ENCODE results near the gene FOXN4.

FOXN4 gene

DNA sequence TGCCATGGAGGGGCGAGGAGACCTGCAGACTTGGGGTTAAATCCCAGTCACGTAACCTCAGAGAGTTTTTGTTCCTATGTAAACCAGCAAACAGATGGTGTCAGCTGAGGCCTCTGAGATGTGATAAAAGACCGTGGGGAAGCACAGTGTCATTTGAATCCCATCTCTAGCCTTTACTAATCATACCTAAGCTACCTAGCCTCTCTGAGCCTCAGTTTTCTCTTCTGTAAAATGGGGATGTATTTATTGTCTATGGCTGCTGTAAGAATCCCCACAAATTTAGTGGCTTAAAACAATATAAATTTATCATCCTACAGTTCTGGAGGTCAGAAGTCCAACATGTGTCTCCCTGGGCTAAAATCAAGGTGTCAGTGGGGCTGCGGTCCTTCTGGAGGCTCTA lies 33.9 kb downstream of the FOXN4 start:
- Histone ChIP-seq H2AK5ac (ENCODE audit: low read depth, low read length) (no peak overlapping the region), H3K14ac (ENCODE audit: low read length) (no peak overlapping the region), H3K4me1 (ENCODE audit: control insufficient read depth in 2 of 2, insufficient read depth in 1 of 2, low read depth in 1 of 2, low read length in 2 of 2) (peaks cover 0 to 3% of the 10 kb centered on the region in 2 donors), H2BK5ac (ENCODE audit: low read length) (no peak overlapping the region), H3K4me2 (ENCODE audit: insufficient read depth, low read length, poor library complexity, severe bottlenecking) (no peak overlapping the region), H2BK15ac (ENCODE audit: low read length) (no peak overlapping the region), H3K27ac (replicated peaks; ENCODE audit: low read length) (no peak overlapping the region), H3K27me3 (ENCODE audit: control insufficient read depth in 3 of 3, insufficient read depth in 3 of 3, low read depth in 1 of 3, low read length in 3 of 3) (peaks cover 0 to 15% (median 0%) of the 10 kb centered on the region in 3 experiments), H4K91ac (ENCODE audit: low read depth, low read length, poor library complexity) (no peak overlapping the region), H2AFZ (ENCODE audit: low read length) (no peak overlapping the region), H4K8ac (ENCODE audit: low read depth, low read length) (no peak overlapping the region), H2BK12ac (ENCODE audit: low read length) (no peak overlapping the region), H3K9me3 (replicated peaks in 1 of 2; ENCODE audit: control insufficient read depth in 2 of 2, insufficient read depth in 1 of 2, low read depth in 1 of 2, low read length in 2 of 2) (peaks cover 2% of the 10 kb centered on the region in 2 donors), H3K23ac (ENCODE audit: low read depth, low read length, poor library complexity) (no peak overlapping the region), H3K36me3 (replicated peaks in 1 of 2; ENCODE audit: control insufficient read depth in 2 of 2, insufficient read depth in 2 of 2, low read length in 2 of 2) (no peaks in the 10 kb centered on the region), H2BK120ac (ENCODE audit: low read depth, low read length) (no peak overlapping the region), H3K4me3 (ENCODE audit: low read length in 2 of 2) (no peak overlapping the region), H3K9ac (ENCODE audit: low read depth, low read length, poor library complexity) (no peak overlapping the region), H3K4ac (ENCODE audit: low read length) (no peak overlapping the region), H3K79me1 (ENCODE audit: low read depth, low read length) (no peaks in the 10 kb centered on the region), H3K18ac (ENCODE audit: low read length) (no peak overlapping the region)
- no peak for DNase-seq (ENCODE audit: low spot score)
- WGBS, 2 donors (ENCODE audit: extremely low coverage in 2 of 2, insufficient read length in 2 of 2, insufficient replicate concordance in 1 of 2), result no CpG with 5 or more reads among the region's 4 CpGs

GRCh38 chr12:109274381-109274780 lies 34.7 kb downstream of the FOXN4 start:
- no peak overlapping the region for H3K9ac ChIP-seq (ENCODE audit: low read depth, low read length, poor library complexity)
- no peak overlapping the region for H3K4me3 ChIP-seq (ENCODE audit: low read length in 2 of 2)
- H3K79me1 ChIP-seq (ENCODE audit: low read depth, low read length), result no peaks in the 10 kb centered on the region
- H3K18ac ChIP-seq (ENCODE audit: low read length), result no peak overlapping the region
- no peak overlapping the region for H4K8ac ChIP-seq (ENCODE audit: low read depth, low read length)
- H3K4me2 ChIP-seq (ENCODE audit: insufficient read depth, low read length, poor library complexity, severe bottlenecking), result no peak overlapping the region
- no peak overlapping the region for H2BK12ac ChIP-seq (ENCODE audit: low read length)
- DNase-seq (ENCODE audit: low spot score), result no peak
- H3K27ac ChIP-seq (replicated peaks; ENCODE audit: low read length), result no peak overlapping the region
- no peak overlapping the region for H2AK5ac ChIP-seq (ENCODE audit: low read depth, low read length)
- no peak overlapping the region for H4K91ac ChIP-seq (ENCODE audit: low read depth, low read length, poor library complexity)
- H3K23ac ChIP-seq (ENCODE audit: low read depth, low read length, poor library complexity), result no peak overlapping the region
- no peak overlapping the region for H2BK15ac ChIP-seq (ENCODE audit: low read length)
- WGBS, 2 donors (ENCODE audit: extremely low coverage in 2 of 2, insufficient read length in 2 of 2, insufficient replicate concordance in 1 of 2), result no CpG with 5 or more reads among the region's 1 CpG
- H3K36me3 ChIP-seq (replicated peaks in 1 of 2; ENCODE audit: control insufficient read depth in 2 of 2, insufficient read depth in 2 of 2, low read length in 2 of 2), result no peaks in the 10 kb centered on the region
- peaks cover 0 to 15% (median 0%) of the 10 kb centered on the region in 3 experiments for H3K27me3 ChIP-seq (ENCODE audit: control insufficient read depth in 3 of 3, insufficient read depth in 3 of 3, low read depth in 1 of 3, low read length in 3 of 3)
- H3K9me3 ChIP-seq (replicated peaks in 1 of 2; ENCODE audit: control insufficient read depth in 2 of 2, insufficient read depth in 1 of 2, low read depth in 1 of 2, low read length in 2 of 2), result peaks cover 2 to 5% of the 10 kb centered on the region in 2 donors
- no peak overlapping the region for H2BK120ac ChIP-seq (ENCODE audit: low read depth, low read length)
- H3K4ac ChIP-seq (ENCODE audit: low read length), result no peak overlapping the region
- peaks cover 0 to 3% of the 10 kb centered on the region in 2 donors for H3K4me1 ChIP-seq (ENCODE audit: control insufficient read depth in 2 of 2, insufficient read depth in 1 of 2, low read depth in 1 of 2, low read length in 2 of 2)
- no peak overlapping the region for H2AFZ ChIP-seq (ENCODE audit: low read length)
- no peak overlapping the region for H3K14ac ChIP-seq (ENCODE audit: low read length)
- H2BK5ac ChIP-seq (ENCODE audit: low read length), result no peak overlapping the region

GRCh38 chr12:109273354-109273753 lies 35.7 kb downstream of the FOXN4 start:
- Histone ChIP-seq H3K23ac (ENCODE audit: low read depth, low read length, poor library complexity) (no peak overlapping the region), H3K79me1 (ENCODE audit: low read depth, low read length) (no peaks in the 10 kb centered on the region), H2BK15ac (ENCODE audit: low read length) (no peak overlapping the region), H3K9me3 (replicated peaks in 1 of 2; ENCODE audit: control insufficient read depth in 2 of 2, insufficient read depth in 1 of 2, low read depth in 1 of 2, low read length in 2 of 2) (peaks cover 2 to 5% of the 10 kb centered on the region in 2 donors), H2AK5ac (ENCODE audit: low read depth, low read length) (no peak overlapping the region), H4K8ac (ENCODE audit: low read depth, low read length) (no peak overlapping the region), H3K4ac (ENCODE audit: low read length) (no peak overlapping the region), H3K14ac (ENCODE audit: low read length) (no peak overlapping the region), H4K91ac (ENCODE audit: low read depth, low read length, poor library complexity) (no peak overlapping the region), H3K4me3 (ENCODE audit: low read length in 2 of 2) (no peak overlapping the region), H3K36me3 (replicated peaks in 1 of 2; ENCODE audit: control insufficient read depth in 2 of 2, insufficient read depth in 2 of 2, low read length in 2 of 2) (no peaks in the 10 kb centered on the region), H2AFZ (ENCODE audit: low read length) (peak overlapping the region; percentile 21), H3K27ac (replicated peaks; ENCODE audit: low read length) (no peak overlapping the region), H2BK120ac (ENCODE audit: low read depth, low read length) (no peak overlapping the region), H3K9ac (ENCODE audit: low read depth, low read length, poor library complexity) (peak overlapping the region; percentile 55), H2BK5ac (ENCODE audit: low read length) (no peak overlapping the region), H3K27me3 (ENCODE audit: control insufficient read depth in 3 of 3, insufficient read depth in 3 of 3, low read depth in 1 of 3, low read length in 3 of 3) (peaks cover 0 to 10% (median 0%) of the 10 kb centered on the region in 3 experiments), H2BK12ac (ENCODE audit: low read length) (no peak overlapping the region), H3K4me1 (ENCODE audit: control insufficient read depth in 2 of 2, insufficient read depth in 1 of 2, low read depth in 1 of 2, low read length in 2 of 2) (peaks cover 0 to 1% of the 10 kb centered on the region in 2 donors), H3K4me2 (ENCODE audit: insufficient read depth, low read length, poor library complexity, severe bottlenecking) (no peak overlapping the region), H3K18ac (ENCODE audit: low read length) (peak overlapping the region; percentile 50)
- no peak for DNase-seq (ENCODE audit: low spot score)
- WGBS, 2 donors (ENCODE audit: extremely low coverage in 2 of 2, insufficient read length in 2 of 2, insufficient replicate concordance in 1 of 2), result no CpG with 5 or more reads among the region's 16 CpGs

DNA sequence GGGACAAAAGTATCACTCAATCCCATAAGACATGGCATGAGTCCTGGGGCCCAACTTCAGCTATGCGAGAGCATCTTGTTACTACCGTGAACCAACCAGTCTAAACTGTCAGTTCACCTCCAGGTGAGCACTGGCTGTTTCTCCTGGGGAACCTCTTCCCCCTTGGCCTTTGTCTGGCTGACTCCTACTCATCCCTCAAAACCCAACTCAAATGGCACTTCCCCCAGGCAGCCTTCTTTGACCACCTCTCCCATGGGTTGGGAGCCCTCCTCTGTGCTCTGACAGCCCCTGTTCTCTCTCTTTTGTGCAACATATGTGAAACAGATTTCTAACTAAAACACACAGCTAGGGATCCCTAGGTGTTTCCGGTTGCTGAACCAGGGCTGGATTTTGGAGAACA lies 37.7 kb downstream of the FOXN4 start:
- Histone ChIP-seq H3K27ac (replicated peaks; ENCODE audit: low read length) (no peak overlapping the region), H3K4me2 (ENCODE audit: insufficient read depth, low read length, poor library complexity, severe bottlenecking) (no peak overlapping the region), H3K14ac (ENCODE audit: low read length) (no peak overlapping the region), H2AFZ (ENCODE audit: low read length) (no peak overlapping the region), H3K4ac (ENCODE audit: low read length) (no peak overlapping the region), H4K91ac (ENCODE audit: low read depth, low read length, poor library complexity) (no peak overlapping the region), H3K79me1 (ENCODE audit: low read depth, low read length) (no peaks in the 10 kb centered on the region), H2BK15ac (ENCODE audit: low read length) (no peak overlapping the region), H4K8ac (ENCODE audit: low read depth, low read length) (no peak overlapping the region), H3K9ac (ENCODE audit: low read depth, low read length, poor library complexity) (no peak overlapping the region), H2BK120ac (ENCODE audit: low read depth, low read length) (no peak overlapping the region), H3K18ac (ENCODE audit: low read length) (no peak overlapping the region), H2BK5ac (ENCODE audit: low read length) (no peak overlapping the region), H2AK5ac (ENCODE audit: low read depth, low read length) (no peak overlapping the region), H3K9me3 (replicated peaks in 1 of 2; ENCODE audit: control insufficient read depth in 2 of 2, insufficient read depth in 1 of 2, low read depth in 1 of 2, low read length in 2 of 2) (peaks cover 2 to 5% of the 10 kb centered on the region in 2 donors), H3K36me3 (replicated peaks in 1 of 2; ENCODE audit: control insufficient read depth in 2 of 2, insufficient read depth in 2 of 2, low read length in 2 of 2) (no peaks in the 10 kb centered on the region), H3K23ac (ENCODE audit: low read depth, low read length, poor library complexity) (no peak overlapping the region), H3K4me1 (ENCODE audit: control insufficient read depth in 2 of 2, insufficient read depth in 1 of 2, low read depth in 1 of 2, low read length in 2 of 2) (no peaks in the 10 kb centered on the region), H2BK12ac (ENCODE audit: low read length) (no peak overlapping the region), H3K27me3 (ENCODE audit: control insufficient read depth in 3 of 3, insufficient read depth in 3 of 3, low read depth in 1 of 3, low read length in 3 of 3) (peaks cover 0 to 10% (median 0%) of the 10 kb centered on the region in 3 experiments), H3K4me3 (ENCODE audit: low read length in 2 of 2) (no peak overlapping the region)
- no CpG with 5 or more reads among the region's 3 CpGs for WGBS, 2 donors (ENCODE audit: extremely low coverage in 2 of 2, insufficient read length in 2 of 2, insufficient replicate concordance in 1 of 2)
- no peak for DNase-seq (ENCODE audit: low spot score)

All from neuronal stem cell (in vitro differentiated cells).